Heart left ventricle (tissue), 16 donors: ENCODE results near the gene KL. TPM values are rescaled to one million over a fixed set of nuclear protein-coding genes. Genes with fewer than 3 reads are reported as not detected.

ENCODE experiments used
- ATAC-seq, 4 donors: fragments of 200-7000 bp; cut with Tn5 transposase; one replicate each; pipeline ENCODE4 v1.9.1; 2020 to 2022; ENCODE audit warnings: moderate library complexity in 4 of 4, mild to moderate bottlenecking in 3 of 4, moderate number of reproducible peaks in 1 of 4
- DNase-seq, 5 donors: peaks; one replicate each; pipeline ENCODE4 v3.0.0-alpha.2; 2020
- H3K27ac ChIP-seq, 12 donors: fragments of 200-600 bp; sonication (generic) in 4 of 12; one replicate each; pipeline versions ENCODE4 v1.5.0 to v1.8.0; 2016 to 2022; ENCODE audit warnings: mild to moderate bottlenecking in 2 of 12
- H3K27me3 ChIP-seq, 9 donors: fragments of 200-600 bp; sonication (generic) in 2 of 9; one replicate each; pipeline versions ENCODE4 v1.5.1 to v1.8.0; 2016 to 2022; ENCODE audit warnings: mild to moderate bottlenecking in 3 of 9
- H3K36me3 ChIP-seq, 9 donors: fragments of 200-600 bp; sonication (generic) in 2 of 9; one replicate each; pipeline versions ENCODE4 v1.5.0 to v1.8.0; 2018 to 2022; ENCODE audit warnings: mild to moderate bottlenecking in 2 of 9
- H3K4me1 ChIP-seq, 12 donors: fragments of 200-600 bp; sonication (generic) in 4 of 12; one replicate each; pipeline versions ENCODE4 v1.5.0 to v1.8.0; 2016 to 2022; ENCODE audit warnings: mild to moderate bottlenecking in 3 of 12
- H3K4me3 ChIP-seq, 12 donors: fragments of 200-600 bp; sonication (generic) in 4 of 12; one replicate each; pipeline versions ENCODE4 v1.5.0 to v1.8.0; 2017 to 2022; ENCODE audit warnings: mild to moderate bottlenecking in 9 of 12, moderate library complexity in 4 of 12
- H3K9me3 ChIP-seq, 12 donors: fragments of 200-600 bp; sonication (generic) in 4 of 12; one replicate each; pipeline versions ENCODE4 v1.5.0 to v1.8.0; 2016 to 2022; ENCODE audit warnings: mild to moderate bottlenecking in 1 of 12
- CTCF ChIP-seq, 12 donors: fragments of 200-600 bp; sonication (generic) in 4 of 12; IDR thresholded peaks; one replicate each; pipeline versions ENCODE4 v1.5.0 to v1.8.0; 2018 to 2022; ENCODE audit warnings: antibody characterized with exemption in 12 of 12, mild to moderate bottlenecking in 5 of 12
- POLR2A ChIP-seq, 2 donors: fragments of 450-650 bp; IDR thresholded peaks; one replicate each; pipeline ENCODE4 v1.6.1; 2017; ENCODE audit warnings: antibody characterized with exemption in 2 of 2, mild to moderate bottlenecking in 2 of 2, moderate library complexity in 2 of 2
- WGBS, 4 donors: extraction: QIAGEN DNeasy Blood & Tissue Kit in 2 of 4; methylation state at CpG; one replicate each; pipeline versions ENCODE4 v1.1.5 to v1.1.7; 2013 to 2018; 5-methylcytosine and 5-hydroxymethylcytosine counted together
- intact Hi-C, 10 donors: fragments of 100-400 bp; cut with DNase I; formaldehyde crosslinking; loops; one replicate each; pipeline versions ENCODE4 v1.11.1 to v1.14.2; 2022
- polyA plus RNA-seq, 2 donors: library from polyadenylated mRNA; stranded (reverse); fragments of 200-250 nt; gene quantifications; one replicate each; pipeline ENCODE4 v1.2.3, GENCODE V29; 2013
- total RNA-seq, 9 donors: library from RNA; depleted of rRNA in 2 of 9; stranded (reverse); fragments of >200 nt in 2 of 9; fragmentation: NEBNext Ultra II Directional in 3 of 9; extraction: Animal tissue kit (Norgen Biotek cat#: 25700) in 3 of 9; gene quantifications; one replicate each; pipeline versions ENCODE4 v1.1.0 to v1.2.4, GENCODE V29; 2016 to 2023
- donor health status: ischemic (EF 13 %, LVEDD 7.1; RV severe dilation, severe dysfunction).
- donor health status: healthy with polysubstance abuse.
- donor health status: DM: no; HTN: yes; CAD: no.
- donor health status: DM: no; HTN: no; CAD: no.
- donor health status: ischemic (EF 25% LVEDD 6.9; RV normal size, moderate dysfunction).
- donor health status: ischemic (EF 25% LVEDD 5.7; RV mildly dilated, moderate dysfunction).
- donor health status: healthy.
- donor health status: DM: yes; HTN: yes; CAD: no.
- donor health status: ischemic (EF 35%, LVEDD 5.7; RV mildly dilated, moderate dysfunction).
- donor health status: nonischemic (EF 11% LVEDD 7.7; RV severe dilation, severe dysfunction).
- donor health status: DM: yes; HTN: yes; CAD: no.
- donor health status: PGD.
- donor health status: ischemic (EF 29% LVEDD 5.4; RV normal size, mild dysfunction).
- donor health status: nonischemic (EF 23%, LVEDD 6.1; RV moderate dilation, normal function).

The KL gene
- total and polyA plus RNA-seq, 11 donors = 0.34 to 3.1 (median 1.7) TPM

- intact Hi-C loops = loop anchor here in 2 of 10 donors (10.0 kb wide), 2 partner anchors 279 to 531 kb away; no protein-coding TSS in a partner anchor
- H3K27ac ChIP-seq = peak overlapping the region in 10 of 12 donors; percentile 56 to 93 (median 86)
- 48 to 62% (median 56%) methylated on average over 4 of the region's 4 CpGs for WGBS, 4 donors
These were observed 1.9 kb upstream of the KL start for GRCh38 chr13:33014291-33014690.

GRCh38 chr13:33015241-33015668, 968 bp upstream of the KL start:
- H3K9me3 ChIP-seq = no peaks in the 10 kb centered on the region
- ATAC-seq (peak; percentile 22 to 83 (median 50)), DNase-seq (peak in 2 of 5 donors; percentile 46 to 48)
- intact Hi-C loops = loop anchor here in 4 of 10 donors (5.0 to 10.0 kb wide), 4 partner anchors 280 to 530 kb away; partner anchors contain the start of gene PDS5B (in 2 of the 4)
- peaks cover 0 to 33% (median 0%) of the 10 kb centered on the region in 9 donors for H3K27me3 ChIP-seq
- no peaks in the 10 kb centered on the region for H3K36me3 ChIP-seq
- peak overlapping the region; percentile 63 to 93 (median 86) for H3K27ac ChIP-seq
- TF ChIP-seq CTCF (IDR thresholded peaks at IDR 0.05) (no peak), POLR2A (IDR thresholded peaks at IDR 0.05) (peak in 1 of 2 donors; percentile 42)
- WGBS, 4 donors = 52 to 69% (median 57%) methylated on average over 8 of the region's 8 CpGs
- H3K4me1 ChIP-seq = peaks cover 0 to 24% (median 11%) of the 10 kb centered on the region in 12 donors
- peak overlapping the region in 11 of 12 donors; percentile 33 to 68 (median 59) for H3K4me3 ChIP-seq

More at GRCh38 chr13:33014291-33014690, 1.9 kb upstream of the KL start:
- no peak for DNase-seq
- no peak for TF ChIP-seq POLR2A (IDR thresholded peaks at IDR 0.05)
- TF ChIP-seq CTCF (IDR thresholded peaks at IDR 0.05) = no peak
- Histone ChIP-seq H3K36me3 (no peaks in the 10 kb centered on the region), H3K4me3 (peak overlapping the region in 1 of 12 donors; percentile 21), H3K9me3 (no peaks in the 10 kb centered on the region), H3K27me3 (peaks cover 0 to 33% (median 0%) of the 10 kb centered on the region in 9 donors), H3K4me1 (peaks cover 0 to 24% (median 11%) of the 10 kb centered on the region in 12 donors)
- ATAC-seq = no peak

GRCh38 chr13:33015791-33016323, 366 bp upstream of the KL start:
- Histone ChIP-seq H3K9me3 (no peaks in the 10 kb centered on the region), H3K27ac (peak overlapping the region; percentile 63 to 93 (median 86)), H3K4me3 (peak overlapping the region; percentile 31 to 68 (median 58)), H3K4me1 (peaks cover 0 to 24% (median 11%) of the 10 kb centered on the region in 12 donors), H3K36me3 (no peaks in the 10 kb centered on the region), H3K27me3 (peaks cover 0 to 33% (median 0%) of the 10 kb centered on the region in 9 donors)
- peak in 1 of 4 donors; percentile 29 for ATAC-seq
- TF ChIP-seq CTCF (IDR thresholded peaks at IDR 0.05) (no peak), POLR2A (IDR thresholded peaks at IDR 0.05) (no peak)
- WGBS, 4 donors = 6 to 36% (median 20%) methylated on average over 12 to 52 of the region's 52 CpGs
- intact Hi-C loops = loop anchor here in 4 of 10 donors (5.0 to 10.0 kb wide), 4 partner anchors 281 to 529 kb away; partner anchors contain the start of gene PDS5B (in 2 of the 4)
- DNase-seq = peak in 4 of 5 donors; percentile 25 to 70 (median 32)

GRCh38 chr13:33017323-33017929, 1.2 kb downstream of the KL start:
- H3K27me3 ChIP-seq = peaks cover 0 to 33% (median 0%) of the 10 kb centered on the region in 9 donors
- DNase-seq = peak in 4 of 5 donors; percentile 50 to 57 (median 56)
- H3K4me3 ChIP-seq = peak overlapping the region; percentile 42 to 69 (median 63)
- whole genome bisulfite sequencing, 4 donors = 28 to 35% (median 31%) methylated on average over 14 to 15 of the region's 15 CpGs
- peak overlapping the region; percentile 68 to 93 (median 88) for H3K27ac ChIP-seq
- ATAC-seq = peak; percentile 73 to 87 (median 86)
- TF ChIP-seq CTCF (IDR thresholded peaks at IDR 0.05) (peak; percentile 43 to 74 (median 65)), POLR2A (IDR thresholded peaks at IDR 0.05) (peak in 1 of 2 donors; percentile 41)
- H3K9me3 ChIP-seq = no peaks in the 10 kb centered on the region
- H3K4me1 ChIP-seq = peaks cover 0 to 24% (median 11%) of the 10 kb centered on the region in 12 donors
- no peaks in the 10 kb centered on the region for H3K36me3 ChIP-seq
- intact Hi-C loops = loop anchor here in 4 of 10 donors (5.0 to 10.0 kb wide), 4 partner anchors 283 to 527 kb away; partner anchors contain the start of gene PDS5B (in 2 of the 4)
